IMR-90 (cell line): Measurements from ENCODE around the gene ITGA3. TPM values are rescaled to one million over a fixed set of nuclear protein-coding genes. Genes with fewer than 3 reads are reported as not detected.

Experiments
- ATAC-seq: fragments of 200-7000 bp; cut with Tn5 transposase; 2 replicates; pipeline ENCODE4 v1.9.1; 2020; ENCODE audit warnings: low read depth, mild to moderate bottlenecking, moderate library complexity
- BruUV-seq: library from RNA; stranded (reverse); fragments of 400-500 nt; replicated peaks from 2 replicates; lab custom pipeline; 2021; lab: Mats Ljungman, UMichigan
- CTCF ChIA-PET: fragments of 300-600 bp; formaldehyde crosslinking; extraction: SDS; loops from one replicate; lab custom pipeline; 2021; ENCODE audit warnings: antibody characterized with exemption; lab: Yijun Ruan, JAX
- POLR2A ChIA-PET: fragments of 300-600 bp; sonication (Branson Sonifier 250); formaldehyde crosslinking; loops from one replicate; lab custom pipeline; 2022; ENCODE audit warnings: antibody characterized with exemption; ENCODE audit not compliant: unreplicated experiment; lab: Charles Lee
- DNase-seq: peaks from one replicate; pipeline ENCODE4 v3.0.0; 2013
- H2AFZ ChIP-seq: replicated peaks from 2 replicates; pipeline ENCODE3; 2013; ENCODE audit warnings: low read length, mild to moderate bottlenecking; ENCODE audit not compliant: poor library complexity
- H2AK5ac ChIP-seq: 2 replicates; pipeline ENCODE4 v1.6.1; 2013; ENCODE audit warnings: low read depth, low read length, inconsistent platforms
- H2AK9ac ChIP-seq: replicated peaks from 2 replicates; pipeline ENCODE3; 2013; ENCODE audit warnings: mild to moderate bottlenecking, low read depth, low read length, moderate library complexity; ENCODE audit not compliant: poor library complexity
- H2BK120ac ChIP-seq: 2 replicates; pipeline ENCODE4 v1.6.1; 2013; ENCODE audit warnings: low read depth, low read length, inconsistent platforms
- H2BK15ac ChIP-seq: 3 replicates; pipeline ENCODE4 v1.6.1; 2013; ENCODE audit warnings: low read depth, low read length, inconsistent platforms
- H2BK20ac ChIP-seq: 2 replicates; pipeline ENCODE4 v1.6.1; 2013; ENCODE audit warnings: low read depth, mild to moderate bottlenecking, inconsistent platforms, low read length, moderate library complexity
- H2BK5ac ChIP-seq: 2 replicates; pipeline ENCODE4 v1.6.1; 2013; ENCODE audit warnings: mild to moderate bottlenecking, low read depth, low read length, inconsistent platforms; ENCODE audit not compliant: poor library complexity, severe bottlenecking
- H3K14ac ChIP-seq: replicated peaks from 2 replicates; pipeline ENCODE4 v1.6.1; 2013; ENCODE audit warnings: low read depth, low read length, inconsistent platforms
- H3K18ac ChIP-seq: 2 replicates; pipeline ENCODE4 v1.6.1; 2013; ENCODE audit warnings: low read depth, low read length, control low read depth
- H3K23ac ChIP-seq: 2 replicates; pipeline ENCODE4 v1.6.1; 2013; ENCODE audit warnings: low read depth, low read length, inconsistent platforms
- H3K27ac ChIP-seq: 2 replicates; pipeline ENCODE4 v1.5.1; 2013; ENCODE audit warnings: mild to moderate bottlenecking, control low read depth, low read length; ENCODE audit not compliant: insufficient read depth
- H3K27me3 ChIP-seq: 2 replicates; pipeline ENCODE4 v1.6.1; 2013; ENCODE audit warnings: low read length; ENCODE audit not compliant: control insufficient read depth, insufficient read depth
- H3K36me3 ChIP-seq: 2 replicates; pipeline ENCODE4 v1.6.1; 2013; ENCODE audit warnings: low read length, mixed read lengths; ENCODE audit not compliant: control insufficient read depth, insufficient read depth
- H3K4ac ChIP-seq: 2 replicates; pipeline ENCODE4 v1.6.1; 2013; ENCODE audit warnings: low read depth, low read length, inconsistent platforms
- H3K4me1 ChIP-seq: 2 replicates; pipeline ENCODE4 v1.6.1; 2013; ENCODE audit warnings: low read length, mixed read lengths; ENCODE audit not compliant: control insufficient read depth, insufficient read depth
- H3K4me2 ChIP-seq: 2 replicates; pipeline ENCODE4 v1.6.1; 2013; ENCODE audit warnings: low read depth, mild to moderate bottlenecking, control low read depth, low read length, moderate library complexity
- H3K4me3 ChIP-seq: 2 replicates; pipeline ENCODE4 v1.5.1; 2013; ENCODE audit warnings: low read depth, mild to moderate bottlenecking, control low read depth, low read length, moderate library complexity; ENCODE audit not compliant: insufficient read depth
- H3K56ac ChIP-seq: 2 replicates; pipeline ENCODE4 v1.6.1; 2013; ENCODE audit warnings: low read length, inconsistent platforms; ENCODE audit not compliant: insufficient read depth; ENCODE audit errors: extremely low read depth
- H3K79me1 ChIP-seq, 2 experiments: 2 replicates each; pipeline ENCODE4 v1.6.1; 2013; ENCODE audit warnings: low read length in 2 of 2, inconsistent platforms in 1 of 2, low read depth in 1 of 2
- H3K9ac ChIP-seq: 2 replicates; pipeline ENCODE4 v1.6.1; 2013; ENCODE audit warnings: low read depth, low read length, control low read depth
- H3K9me1 ChIP-seq: 2 replicates; pipeline ENCODE4 v1.6.1; 2013; ENCODE audit warnings: low read length, inconsistent platforms; ENCODE audit not compliant: insufficient read depth
- H3K9me3 ChIP-seq: 2 replicates; pipeline ENCODE4 v1.6.1; 2013; ENCODE audit warnings: low read length; ENCODE audit not compliant: control insufficient read depth, insufficient read depth
- H4K20me1 ChIP-seq: 2 replicates; pipeline ENCODE4 v1.6.1; 2013; ENCODE audit warnings: low read length, inconsistent platforms; ENCODE audit not compliant: insufficient read depth
- H4K5ac ChIP-seq: 2 replicates; pipeline ENCODE4 v1.6.1; 2013; ENCODE audit warnings: mild to moderate bottlenecking, low read depth, low read length, control low read depth
- H4K8ac ChIP-seq, 2 experiments: 2 replicates each; pipeline ENCODE4 v1.6.1; 2013; ENCODE audit warnings: low read depth in 2 of 2, low read length in 2 of 2, control low read depth in 1 of 2, inconsistent platforms in 1 of 2
- H4K91ac ChIP-seq: 2 replicates; pipeline ENCODE4 v1.6.1; 2013; ENCODE audit warnings: low read depth, low read length, inconsistent platforms; ENCODE audit not compliant: insufficient read depth
- CEBPB ChIP-seq: IDR thresholded peaks from 2 replicates; pipeline ENCODE4 v1.6.1; 2012; ENCODE audit warnings: low read depth, low read length, improper control_type of control experiment
- MAZ ChIP-seq: IDR thresholded peaks from 2 replicates; pipeline ENCODE4 v1.6.1; 2012; ENCODE audit warnings: low read depth, mild to moderate bottlenecking, low read length, improper control_type of control experiment, moderate library complexity, borderline replicate concordance
- MXI1 ChIP-seq: IDR thresholded peaks from 2 replicates; pipeline ENCODE4 v1.6.1; 2012; ENCODE audit warnings: low read depth, mild to moderate bottlenecking, low read length, moderate library complexity, borderline replicate concordance
- NFE2L2 ChIP-seq: fragments of 150-350 bp; IDR thresholded peaks from 2 replicates; pipeline ENCODE4 v1.6.1; 2016; ENCODE audit warnings: low read depth, mild to moderate bottlenecking, low read length
- POLR2A ChIP-seq: IDR thresholded peaks from 2 replicates; pipeline ENCODE4 v1.6.1; 2012; ENCODE audit warnings: mild to moderate bottlenecking, low read depth, low read length
- RAD21 ChIP-seq: IDR thresholded peaks from 2 replicates; pipeline ENCODE4 v1.6.1; 2012; ENCODE audit warnings: low read length, improper control_type of control experiment
- RFX5 ChIP-seq: IDR thresholded peaks from 2 replicates; pipeline ENCODE4 v1.8.0; 2012; ENCODE audit warnings: low read depth, mild to moderate bottlenecking, low read length, moderate library complexity
- WGBS, 2 experiments: methylation state at CpG; one replicate each; pipeline versions ENCODE4 v1.1.5 to v1.1.7; 2013; ENCODE audit warnings: missing lambda C conversion rate in 2 of 2; ENCODE audit not compliant: insufficient read length in 1 of 2; ENCODE audit errors: extremely low coverage in 2 of 2; 5-methylcytosine and 5-hydroxymethylcytosine counted together
- dilution Hi-C: fragments of 300-500 bp; cut with HindIII; formaldehyde crosslinking; loops from one replicate; pipeline ENCODE4 v1.14.3; 2018; ENCODE audit warnings: low sequenced_read_pairs; ENCODE audit not compliant: unreplicated experiment
- in situ Hi-C: fragments of 300-500 bp; cut with MboI; formaldehyde crosslinking; loops from 3 replicates; pipeline ENCODE4 v1.14.3; 2019; ENCODE audit warnings: low sequenced_read_pairs, inconsistent platforms, mixed read lengths
- intact Hi-C: fragments of 100-400 bp; cut with micrococcal nuclease; formaldehyde crosslinking; loops from 2 replicates; pipeline ENCODE4 v1.10.0; 2022
- polyA plus RNA-seq, 3 experiments: library from polyadenylated mRNA; depleted of rRNA; stranded (reverse); fragments of >200 nt; gene quantifications; 2 replicates each; pipeline ENCODE4 v1.2.3, GENCODE V29; 2012; ENCODE audit warnings: low replicate concordance in 1 of 3
- total RNA-seq: library from RNA; depleted of rRNA; stranded (reverse); fragments of >200 nt; gene quantifications from 2 replicates; pipeline ENCODE4 v1.2.3, GENCODE V29; 2012

Gene ITGA3
- total and polyA plus RNA-seq, 2 of the 4 experiments (the other 2 are of a cell fraction) = 78.0 to 202 TPM

- Histone ChIP-seq H3K36me3 (peaks cover 20% of the 10 kb centered on the region), H2BK20ac (no peak overlapping the region), H2AFZ (no peak overlapping the region), H3K4me1 (peaks cover 18% of the 10 kb centered on the region), H3K27me3 (no peaks in the 10 kb centered on the region), H3K18ac (no peak overlapping the region), H3K14ac (no peak overlapping the region), H3K4me2 (no peak overlapping the region), H2BK120ac (no peak overlapping the region), H2AK5ac (no peak overlapping the region), H2BK5ac (no peak overlapping the region), H3K79me1 (peaks cover 0 to 5% of the 10 kb centered on the region in 2 experiments; a peak in 1 of 4 replicates), H3K27ac (no peak overlapping the region), H2AK9ac (no peak overlapping the region), H3K9ac (no peak overlapping the region), H3K9me3 (no peaks in the 10 kb centered on the region), H3K9me1 (peaks cover 12% of the 10 kb centered on the region), H3K23ac (no peak overlapping the region), H2BK15ac (no peak overlapping the region), H4K20me1 (peaks cover 7% of the 10 kb centered on the region), H3K56ac (no peak overlapping the region), H4K8ac (no peak overlapping the region), H3K4ac (no peak overlapping the region), H4K5ac (no peak overlapping the region), H3K4me3 (no peak overlapping the region), H4K91ac (no peak overlapping the region)
- 100% methylated on average over 1 of the region's 2 CpGs; no CpG with 5 or more reads in 1 of the 2 experiments for WGBS, 2 experiments
- intact Hi-C loops = no loop called here
- in situ Hi-C loops = no loop called here
- CTCF ChIA-PET = no interaction called here
- DNase-seq (no peak), ATAC-seq (no peak)
- dilution Hi-C loops = no loop called here
- POLR2A ChIA-PET = interaction anchor here (0.5 kb wide), 1 partner anchor 260 kb away, joined by 4 read pairs; no protein-coding TSS in a partner anchor
- no TSS peak for BruUV-seq
- TF ChIP-seq RFX5 (no peak), RAD21 (no peak), MXI1 (no peak), CEBPB (no peak), MAZ (no peak), NFE2L2 (no peak), POLR2A (no peak)
These were observed 47.3 kb downstream of the ITGA3 start for GRCh38 chr17:50103252-50103651.
